NCI-H2107 (cell line): ENCODE measurements around the gene CPXM1.
"Not testable (repeated sequence)": the region's sequence is repeated elsewhere in the genome, so short reads cannot be mapped to it uniquely, and the experiment has no call there.

ENCODE experiments used
- DNase-seq: peaks from one replicate; lab custom pipeline; 2025; lab: John Stamatoyannopoulos, UW

The CPXM1 gene

GRCh38 chr20:2800521-2801285, at the start of gene CPXM1:
Gene CPXM1 (minus strand): TSS chr20:2800627. CDS start chr20:2800572, 55 bp downstream.
- DNase-seq, result no peak

GRCh38 chr20:2849529-2849928, 49.1 kb upstream of the CPXM1 start:
- no peak for DNase-seq

GRCh38 chr20:2847802-2848201, 47.4 kb upstream of the CPXM1 start:
- no peak for DNase-seq

GRCh38 chr20:2846698-2847097, 46.3 kb upstream of the CPXM1 start:
- no peak for DNase-seq

- DNase-seq, result no peak
Measured at GRCh38 chr20:2845607-2846006, 45.2 kb upstream of the CPXM1 start.

GRCh38 chr20:2840967-2841531, 40.6 kb upstream of the CPXM1 start:
- DNase-seq, result no peak

GRCh38 chr20:2840138-2840966, 39.9 kb upstream of the CPXM1 start, which contains the start of the genes PCED1A and VPS16:
Gene PCED1A (minus strand): TSS chr20:2840655. CDS start chr20:2839912, 743 bp downstream.
Gene VPS16 (plus strand): TSS chr20:2840745. CDS start chr20:2840775, 30 bp downstream.
- no peak for DNase-seq

- DNase-seq, result no peak
Measured at GRCh38 chr20:2839732-2840137, 39.3 kb upstream of the CPXM1 start.

GRCh38 chr20:2838847-2839671, 38.6 kb upstream of the CPXM1 start:
- DNase-seq, result no peak

GRCh38 chr20:2838170-2838797, 37.9 kb upstream of the CPXM1 start:
- DNase-seq, result no peak

- no peak for DNase-seq
Measured at GRCh38 chr20:2837221-2837960, 37.0 kb upstream of the CPXM1 start.

GRCh38 chr20:2836035-2836434, 35.6 kb upstream of the CPXM1 start:
- no peak for DNase-seq

GRCh38 chr20:2835331-2835796, 34.9 kb upstream of the CPXM1 start:
- DNase-seq, result no peak

- no peak for DNase-seq
Measured at GRCh38 chr20:2834401-2835110, 34.1 kb upstream of the CPXM1 start.

- DNase-seq, result no peak
Measured at GRCh38 chr20:2833761-2834160, 33.3 kb upstream of the CPXM1 start.

GRCh38 chr20:2831206-2831605, 30.8 kb upstream of the CPXM1 start:
- not testable (repeated sequence) for DNase-seq

GRCh38 chr20:2829376-2829775, 28.9 kb upstream of the CPXM1 start:
- DNase-seq, result no peak

- DNase-seq, result no peak
Measured at GRCh38 chr20:2826655-2827054, 26.2 kb upstream of the CPXM1 start.

- no peak for DNase-seq
Measured at GRCh38 chr20:2825761-2826160, 25.3 kb upstream of the CPXM1 start.

GRCh38 chr20:2822073-2822472, 21.6 kb upstream of the CPXM1 start:
- DNase-seq, result no peak
